T-helper 1 cell (primary cell): Measurements from ENCODE around the gene OTOS.

Source experiments
- DNase-seq, 5 donors: peaks; one replicate each; pipeline ENCODE4 v3.0.0-alpha.2; 2012 to 2020

The OTOS gene

GRCh38 chr2:240167588-240167880 lies 27.1 kb upstream of the OTOS start:
- no peak for DNase-seq

DNA sequence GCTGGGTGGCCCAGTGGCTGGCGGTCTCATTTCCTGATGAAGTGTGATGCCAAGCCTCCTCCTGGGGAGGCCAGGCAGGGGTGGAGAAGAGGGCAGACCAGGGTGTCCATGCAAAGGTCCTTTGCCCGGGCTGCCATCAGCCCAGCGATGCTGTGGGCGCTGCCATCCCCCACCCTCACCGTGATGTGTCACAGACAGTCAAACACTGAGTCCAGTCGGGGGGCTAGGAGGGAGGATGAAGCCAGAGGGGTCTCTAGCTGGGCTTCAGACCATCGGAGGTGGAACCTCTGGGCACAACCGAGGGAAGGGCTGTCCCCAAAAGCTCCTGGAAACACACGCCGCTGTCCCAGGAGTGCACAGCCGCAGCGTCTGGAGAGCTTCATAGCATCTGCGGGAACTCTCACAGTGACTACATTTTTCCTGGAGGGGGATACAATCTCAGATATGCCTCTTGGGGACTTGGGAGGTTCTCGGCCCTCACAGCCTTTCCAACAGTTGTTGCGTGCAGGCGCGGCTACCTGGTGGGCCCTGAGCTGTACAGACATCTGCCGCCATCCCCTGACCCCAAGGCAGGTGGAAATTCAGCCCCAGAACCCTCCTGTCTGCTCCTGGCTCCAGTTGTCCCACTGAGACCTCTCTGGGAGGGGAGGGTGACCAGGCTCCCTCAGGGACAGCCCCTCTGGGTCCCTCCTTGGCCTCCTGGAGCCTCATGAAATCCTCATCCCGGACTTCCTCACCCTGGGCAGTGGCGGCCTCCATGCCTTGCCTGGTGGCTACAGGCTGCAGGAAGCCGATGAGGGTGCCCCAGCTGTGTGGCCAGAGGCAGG lies 26.5 kb upstream of the OTOS start:
- no peak for DNase-seq

- no peak for DNase-seq
Observed at GRCh38 chr2:240166191-240166590, 25.7 kb upstream of the OTOS start.

DNA sequence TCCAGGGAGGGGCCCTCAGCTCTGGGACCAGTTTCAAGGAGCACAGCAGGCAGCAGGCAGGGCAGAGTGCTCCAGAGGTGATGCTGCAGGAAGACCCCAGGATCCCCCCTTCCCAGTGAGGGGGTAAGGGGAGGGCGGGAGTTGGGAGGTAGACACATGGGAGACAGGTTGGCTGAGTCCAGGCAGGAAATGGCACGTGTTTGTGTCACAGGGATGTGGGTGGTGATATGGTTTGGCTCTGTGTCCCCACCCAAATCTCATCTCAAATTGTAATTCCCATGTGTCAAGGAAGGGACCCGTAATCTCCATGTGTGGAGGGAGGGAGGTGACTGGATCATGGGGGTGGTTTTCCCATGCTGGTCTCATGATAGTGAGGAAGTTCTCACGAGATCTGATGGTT lies 25.2 kb upstream of the OTOS start:
- DNase-seq = no peak

- no peak for DNase-seq
Observed at GRCh38 chr2:240165034-240165433, 24.6 kb upstream of the OTOS start.

- DNase-seq = no peak
Observed at GRCh38 chr2:240164586-240164985, 24.1 kb upstream of the OTOS start.

GRCh38 chr2:240163844-240164574 lies 23.6 kb upstream of the OTOS start:
- no peak for DNase-seq

DNA sequence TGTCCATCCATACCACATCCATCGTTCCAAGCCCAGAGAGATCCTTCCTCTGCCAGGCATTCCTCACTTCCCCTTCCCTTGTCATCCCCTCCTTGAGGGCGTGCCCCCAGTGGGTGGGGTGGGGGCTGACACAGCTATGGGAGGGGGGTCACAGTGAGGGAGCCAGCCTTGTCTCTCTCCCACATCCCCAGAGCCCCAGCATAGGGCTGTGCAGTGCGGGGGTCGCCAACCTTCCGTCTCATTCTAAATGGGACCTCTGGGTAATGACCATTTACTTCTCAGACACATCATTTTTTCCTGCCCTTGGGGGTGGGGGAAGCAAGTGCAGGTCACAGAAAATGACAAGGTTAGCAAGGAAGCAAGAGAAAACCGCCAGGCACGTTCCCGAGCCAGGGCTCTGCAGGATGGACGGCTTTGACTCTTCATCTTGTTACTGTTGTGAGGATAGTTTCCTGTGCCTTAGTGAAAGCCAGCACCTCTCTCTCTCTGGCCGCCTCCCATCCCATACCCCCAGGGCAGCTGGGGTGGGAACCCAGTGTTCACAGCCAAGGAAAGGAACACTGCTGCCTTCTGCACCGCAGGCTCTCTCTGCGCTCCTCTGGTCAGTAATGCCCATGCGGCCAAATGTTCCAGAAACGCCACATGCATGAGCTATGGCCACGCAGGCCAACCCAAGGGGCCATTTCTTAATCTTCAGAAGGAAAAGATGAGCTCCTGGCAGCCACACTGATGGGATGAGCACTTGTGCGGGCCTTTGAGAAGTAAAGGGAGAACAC lies 22.7 kb upstream of the OTOS start:
- DNase-seq = no peak

DNA sequence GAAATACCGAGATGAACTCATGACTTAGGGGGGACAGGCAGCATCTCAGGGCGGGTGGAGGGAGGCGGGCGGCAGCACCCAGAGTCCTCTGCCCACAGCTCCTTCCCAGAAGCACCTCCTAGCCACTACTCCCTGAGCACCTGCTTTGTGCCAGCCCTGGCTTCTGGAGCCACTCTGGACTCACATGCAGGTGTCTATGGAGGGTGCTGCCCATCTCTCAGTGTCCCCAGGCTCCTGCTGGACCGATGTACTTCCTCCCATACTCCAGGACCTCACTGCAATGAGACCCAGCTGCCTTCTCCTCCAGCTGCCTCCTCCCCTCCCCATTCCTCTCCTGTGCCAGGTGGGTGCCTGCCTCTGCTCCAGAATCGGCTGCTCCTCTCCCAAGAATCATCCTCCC lies 22.1 kb upstream of the OTOS start:
- DNase-seq = no peak

- DNase-seq = no peak
Observed at GRCh38 chr2:240162032-240162431, 21.6 kb upstream of the OTOS start.

GRCh38 chr2:240161087-240161750 lies 20.8 kb upstream of the OTOS start:
- no peak for DNase-seq

- DNase-seq = no peak
Observed at GRCh38 chr2:240160291-240161086, 20.0 kb upstream of the OTOS start.

DNA sequence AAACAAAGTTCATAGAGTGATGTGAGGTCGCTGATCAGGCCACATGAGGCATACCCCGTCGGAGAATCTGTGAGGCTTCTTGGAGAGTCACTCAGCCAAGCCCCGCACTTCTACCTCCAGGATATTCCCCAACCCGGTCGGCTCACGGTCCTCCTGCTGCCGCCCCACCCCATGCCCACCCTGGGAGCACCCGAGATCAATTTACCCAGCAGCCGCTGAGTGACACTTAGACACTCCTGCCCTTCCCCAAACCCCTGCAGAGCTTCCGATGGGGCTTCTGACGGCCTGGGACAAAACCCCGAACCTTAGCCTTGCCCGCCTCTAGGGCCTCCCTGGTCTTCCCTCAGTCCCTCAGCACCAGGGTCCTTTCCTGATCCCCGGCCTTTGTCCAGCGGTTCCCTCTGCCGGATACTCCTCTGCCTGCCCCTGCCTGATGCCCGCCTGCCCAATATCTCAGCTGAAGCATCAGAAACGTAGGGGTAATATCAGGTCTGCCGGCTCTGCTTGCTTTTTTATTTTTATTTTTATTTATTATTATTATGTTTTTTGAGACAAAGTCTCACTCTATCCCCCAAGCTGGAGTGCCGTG lies 18.9 kb upstream of the OTOS start:
- DNase-seq = no peak

- DNase-seq = no peak
Observed at GRCh38 chr2:240157147-240157470, 16.7 kb upstream of the OTOS start.

DNA sequence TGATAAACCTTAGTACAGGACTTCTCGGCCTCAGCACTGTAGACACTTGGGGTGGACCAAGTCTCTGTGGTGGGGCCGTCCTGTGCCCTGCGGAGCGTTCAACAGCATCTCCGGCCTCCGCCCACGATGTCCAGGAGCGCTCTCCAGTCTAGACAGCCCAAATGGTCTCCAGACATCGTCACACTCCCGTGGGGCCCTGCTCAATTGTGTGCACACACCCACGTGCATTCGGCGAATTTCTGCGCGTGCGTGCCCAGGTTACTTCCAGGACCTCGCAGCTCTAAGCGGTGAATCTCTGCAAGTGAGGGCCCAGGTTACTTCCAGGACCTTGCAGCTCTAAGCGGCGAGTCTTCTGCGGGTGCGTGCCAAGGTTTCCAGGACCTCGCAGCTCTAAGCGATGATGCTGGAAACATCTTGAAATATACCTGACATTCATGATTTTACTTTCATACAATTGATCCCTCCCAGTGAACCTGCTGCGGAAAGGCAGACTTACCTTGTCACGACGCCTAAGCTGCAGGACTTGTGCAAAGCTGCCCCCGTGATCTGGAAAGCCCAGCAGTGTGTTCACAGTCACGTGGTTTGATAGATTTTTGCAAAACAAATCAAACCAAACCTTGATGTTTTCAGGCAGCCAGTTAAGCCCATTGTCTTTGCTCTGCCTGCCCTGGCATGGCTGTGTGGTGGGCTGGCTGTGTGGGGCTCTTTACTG lies 16.1 kb upstream of the OTOS start:
- DNase-seq = no peak

- DNase-seq = no peak
Observed at GRCh38 chr2:240155745-240156390, 15.4 kb upstream of the OTOS start.

DNA sequence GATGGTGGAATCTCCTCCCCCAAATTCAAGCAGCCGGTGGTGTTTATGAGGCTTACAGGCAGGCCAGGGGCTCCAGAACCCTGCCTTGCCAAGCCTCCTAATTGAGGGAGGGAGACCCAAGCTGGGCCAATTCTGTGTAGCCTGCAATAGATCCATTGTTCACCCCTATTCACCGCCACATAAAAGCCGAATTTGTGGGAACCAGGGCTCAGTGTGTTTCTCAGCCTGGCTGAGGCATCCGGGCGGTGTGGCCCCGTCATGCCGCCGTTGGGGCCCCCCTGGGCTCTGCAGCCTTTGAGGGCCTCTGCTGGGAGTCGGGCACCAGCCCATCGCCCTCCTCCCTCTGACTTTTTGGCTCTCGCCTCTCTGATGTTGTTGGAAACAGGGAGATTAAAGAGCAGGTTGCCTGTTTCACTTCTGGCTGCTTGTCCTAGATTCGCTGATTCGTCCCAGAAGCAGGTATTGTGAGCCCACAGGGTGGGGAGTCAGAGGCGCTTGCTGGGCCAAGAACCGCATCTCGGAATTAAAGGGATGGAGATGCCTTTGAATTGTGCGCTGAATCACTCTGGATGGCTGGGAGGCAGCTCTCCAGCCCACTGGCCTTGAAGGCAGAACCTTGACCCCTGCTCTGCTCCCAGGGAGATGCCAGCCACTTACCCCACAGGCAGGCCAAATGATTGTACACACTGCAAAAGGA lies 14.7 kb upstream of the OTOS start:
- DNase-seq = no peak

DNA sequence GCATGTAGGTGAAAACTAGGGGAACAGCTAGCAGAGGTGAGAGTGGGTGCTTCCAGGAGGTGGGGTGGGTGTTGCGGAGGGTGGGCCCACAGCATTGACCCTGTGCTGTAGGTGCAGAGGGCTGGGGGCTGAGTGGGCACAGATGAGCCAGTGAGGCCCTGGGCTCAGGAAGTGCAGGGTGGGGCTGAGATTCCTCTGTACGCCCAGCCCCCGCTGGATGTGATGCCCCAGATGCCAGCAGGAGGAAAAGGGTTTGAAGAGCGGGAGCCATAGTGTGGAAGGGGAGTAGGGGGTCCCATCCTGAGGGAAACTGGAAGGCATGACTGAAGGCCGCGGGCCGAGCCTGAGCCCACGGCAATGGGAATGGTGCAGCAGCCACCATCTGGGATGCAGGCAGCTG lies 14.1 kb upstream of the OTOS start:
- DNase-seq = no peak

DNA sequence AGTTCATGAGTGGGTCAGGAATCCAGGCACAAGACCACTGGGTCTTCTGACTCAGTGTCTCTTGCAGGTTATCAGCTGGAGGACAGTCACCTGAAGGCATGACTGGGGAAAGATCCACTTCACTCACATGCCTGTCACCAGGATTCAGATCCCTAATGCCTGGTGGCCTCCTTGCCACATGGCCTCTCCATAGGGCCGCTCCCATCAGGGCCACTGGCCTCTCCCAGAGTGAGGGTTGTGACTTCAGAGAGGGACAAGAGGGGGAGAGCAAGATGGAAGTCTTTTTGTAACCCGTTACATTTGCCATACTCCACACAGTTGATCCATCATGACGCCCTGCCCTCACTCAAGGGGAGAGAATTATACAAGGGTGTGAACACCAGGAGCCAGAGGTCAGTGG lies 13.0 kb upstream of the OTOS start:
- DNase-seq = no peak

GRCh38 chr2:240151477-240152031 lies 11.1 kb upstream of the OTOS start:
- DNase-seq = no peak
